GM21723 (cell line): Measurements from ENCODE around the gene IL17RD.
A peak's percentile ranks its signal among the peaks of the same experiment; 100 is the strongest.

Source experiments
- ATAC-seq: cut with Tn5 transposase; IDR thresholded peaks from one replicate; pipeline ENCODE4 v1.9.1; 2021; ENCODE audit warnings: mild to moderate bottlenecking, moderate library complexity; ENCODE audit not compliant: unreplicated experiment

IL17RD gene

DNA sequence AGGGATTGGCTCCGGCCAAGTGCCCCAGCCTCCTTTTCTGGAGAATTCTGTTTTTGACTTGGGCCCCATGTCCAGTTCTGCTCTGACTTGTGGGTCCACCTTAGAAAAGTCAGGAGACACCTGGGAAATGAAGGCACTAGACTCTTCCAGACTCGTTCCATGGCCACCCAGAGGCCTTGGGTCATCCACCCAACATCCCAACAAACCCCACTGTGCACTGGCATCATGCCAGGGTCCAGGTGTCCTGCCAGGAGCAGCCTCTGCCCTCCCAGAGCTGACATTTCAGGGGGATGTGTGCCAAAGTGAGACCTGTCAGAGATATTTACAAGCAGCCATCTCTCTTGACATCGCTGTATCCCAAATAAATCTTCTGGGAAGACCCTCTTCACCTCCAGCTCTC lies 91.5 kb downstream of the IL17RD start:
- no peak for ATAC-seq

GRCh38 chr3:57069503-57069902 lies 95.7 kb downstream of the IL17RD start:
- ATAC-seq = no peak

DNA sequence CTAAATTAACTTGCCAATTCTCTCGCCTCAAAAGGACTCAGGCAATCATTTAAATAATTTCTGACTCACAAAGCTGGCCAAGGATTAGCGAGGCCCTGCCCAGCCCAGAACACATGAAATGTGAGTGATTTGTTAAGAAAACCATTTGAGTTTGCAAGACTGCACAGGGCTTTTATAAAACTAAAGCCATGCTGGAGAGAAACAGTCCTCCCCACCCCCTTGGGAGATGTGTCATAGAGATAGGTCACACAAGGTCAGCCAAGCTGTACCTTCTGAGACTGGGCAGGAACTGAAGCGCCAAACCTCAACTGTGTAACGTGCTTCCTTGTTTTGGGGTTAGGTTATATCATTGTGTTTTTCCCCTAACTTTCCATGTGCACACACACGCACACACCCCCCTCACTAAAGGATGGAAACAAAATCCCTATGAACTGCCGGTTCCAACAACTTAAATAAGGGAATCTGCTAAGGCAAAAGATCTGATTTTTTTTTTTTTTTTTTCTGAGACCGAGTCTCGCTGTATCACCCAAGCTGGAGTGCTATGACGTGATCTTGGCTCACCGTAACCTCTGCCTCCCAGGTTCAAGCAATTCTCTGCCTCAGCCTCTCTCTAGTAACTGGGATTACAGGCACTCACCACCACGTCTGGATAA lies 96.6 kb downstream of the IL17RD start:
- peak; percentile 100 for ATAC-seq

DNA sequence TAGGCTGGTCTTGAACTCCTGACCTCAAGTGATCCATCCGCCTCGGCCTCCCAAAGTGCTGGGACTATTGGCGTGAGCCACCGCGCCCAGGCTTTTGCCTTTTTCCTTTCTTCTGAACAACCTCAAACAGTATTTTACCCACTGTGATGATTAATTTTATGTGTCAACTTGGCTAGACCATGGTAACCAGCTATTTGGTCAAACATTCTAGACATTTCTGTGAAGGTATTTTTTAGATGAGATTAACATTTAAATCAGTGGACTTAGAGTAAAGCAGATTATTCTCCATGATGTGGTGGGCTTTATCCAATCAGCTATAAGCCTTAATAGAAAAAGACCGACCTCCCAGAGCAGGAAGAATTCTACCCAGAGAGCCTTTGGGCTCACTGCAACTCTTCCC lies 98.7 kb downstream of the IL17RD start:
- ATAC-seq = no peak

DNA sequence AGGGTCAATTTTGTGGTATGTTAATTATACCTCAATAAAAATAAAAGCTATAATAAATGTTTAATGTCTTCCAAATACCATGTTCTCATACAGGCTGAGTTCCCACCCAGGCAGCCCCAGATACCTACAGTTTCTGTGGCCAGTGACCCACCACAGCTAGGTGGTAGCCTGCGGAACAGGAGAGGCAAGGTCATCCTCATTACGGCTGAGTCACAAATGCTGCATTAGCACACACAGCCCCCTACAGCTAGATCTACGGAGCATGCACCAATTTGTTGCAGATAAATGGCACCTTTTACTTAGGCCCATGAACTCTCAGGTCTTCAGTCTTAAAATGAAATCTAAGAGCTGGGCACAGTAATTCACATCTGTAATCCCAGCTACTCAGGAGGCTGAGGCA lies 99.6 kb downstream of the IL17RD start:
- no peak for ATAC-seq

DNA sequence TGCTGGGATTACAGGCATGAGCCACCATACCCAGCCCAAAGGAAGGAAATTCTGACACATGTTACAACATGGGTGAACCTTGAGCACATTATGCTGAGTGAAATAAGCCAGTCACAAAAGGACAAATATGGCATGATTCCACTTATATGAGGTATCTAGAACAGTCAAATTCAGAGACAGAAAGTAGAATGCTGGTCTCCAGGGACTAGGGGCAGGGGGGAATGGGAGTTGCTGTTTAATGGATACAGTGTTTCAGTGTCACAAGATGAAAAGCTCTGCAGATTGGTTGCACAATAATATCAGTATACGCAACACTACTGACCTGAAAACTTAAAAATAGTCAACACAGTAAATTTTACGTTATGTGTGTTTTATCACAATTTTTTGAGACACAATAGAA lies 100.6 kb downstream of the IL17RD start:
- ATAC-seq = no peak

GRCh38 chr3:57064001-57064400 lies 101.2 kb downstream of the IL17RD start:
- ATAC-seq = no peak

- ATAC-seq = no peak
Measured at GRCh38 chr3:57063032-57063431, 102.1 kb downstream of the IL17RD start.

DNA sequence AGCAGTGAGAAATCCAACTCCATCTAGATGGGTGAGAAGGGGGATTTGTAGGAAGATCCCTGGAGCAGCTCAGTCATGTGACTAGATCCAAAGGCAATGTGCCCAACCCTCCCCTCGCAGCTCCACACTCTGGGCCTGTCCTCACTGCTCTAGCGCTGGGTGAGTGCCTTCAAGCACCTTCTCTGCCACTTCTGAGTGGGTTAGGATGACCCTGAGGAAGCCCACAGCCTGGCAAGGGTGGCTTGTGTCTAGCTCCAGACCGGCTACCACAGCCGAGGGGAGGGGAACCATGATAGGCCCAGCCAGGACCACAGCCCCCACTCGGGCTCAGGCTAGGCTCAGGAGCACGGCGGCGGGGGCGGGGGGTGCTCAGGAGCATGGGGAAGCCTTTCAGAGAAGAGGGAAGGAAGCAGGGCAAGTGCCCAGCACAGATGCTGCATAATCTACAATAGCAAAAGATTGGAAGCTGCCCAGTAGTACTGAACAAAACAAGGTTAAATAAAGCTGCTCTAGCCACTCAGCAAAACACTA lies 103.0 kb downstream of the IL17RD start:
- ATAC-seq = no peak

DNA sequence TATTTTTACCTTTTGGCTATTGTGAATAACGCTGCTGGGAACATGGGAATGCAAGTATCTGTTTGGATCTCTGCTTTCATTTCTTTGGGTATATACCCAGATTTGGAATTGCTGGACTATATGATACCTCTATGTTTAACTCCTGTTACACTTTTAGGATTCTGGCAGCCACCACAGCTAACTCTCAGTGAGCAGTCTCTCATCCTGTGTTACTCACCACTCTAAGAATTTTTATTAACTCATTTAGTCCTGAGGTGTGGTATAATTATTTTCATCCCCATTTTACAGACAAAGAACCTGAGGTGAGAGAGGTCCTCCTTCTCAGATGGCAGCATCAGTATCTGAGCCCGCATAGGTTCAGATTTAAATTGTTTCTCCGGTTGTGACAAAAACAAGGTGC lies 103.6 kb downstream of the IL17RD start:
- ATAC-seq = no peak

- ATAC-seq = no peak
Measured at GRCh38 chr3:57060089-57060821, 104.9 kb downstream of the IL17RD start, which contains the start of gene SPATA12. Gene SPATA12 (plus strand): TSS chr3:57060664. CDS start chr3:57073695, 13,031 bp downstream.

DNA sequence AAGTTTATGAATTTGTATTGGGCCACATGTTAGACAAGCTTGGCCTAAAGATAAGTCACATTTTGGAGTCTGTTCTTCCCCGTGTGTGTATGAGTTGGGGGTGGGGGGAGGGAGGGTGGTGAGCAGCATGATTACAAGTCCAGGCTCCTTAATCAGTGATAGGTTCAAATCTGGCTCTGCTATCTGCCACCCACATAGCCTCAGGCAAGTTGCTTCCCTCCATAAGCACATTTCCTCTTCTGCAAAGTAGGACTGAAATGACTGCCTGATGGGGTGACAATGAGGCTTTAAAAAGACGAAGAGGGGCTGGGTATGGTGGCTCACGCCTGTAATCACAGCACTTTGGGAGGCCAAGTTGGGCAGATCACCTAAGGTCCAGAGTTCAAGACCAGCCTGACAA lies 105.7 kb downstream of the IL17RD start:
- ATAC-seq = no peak

DNA sequence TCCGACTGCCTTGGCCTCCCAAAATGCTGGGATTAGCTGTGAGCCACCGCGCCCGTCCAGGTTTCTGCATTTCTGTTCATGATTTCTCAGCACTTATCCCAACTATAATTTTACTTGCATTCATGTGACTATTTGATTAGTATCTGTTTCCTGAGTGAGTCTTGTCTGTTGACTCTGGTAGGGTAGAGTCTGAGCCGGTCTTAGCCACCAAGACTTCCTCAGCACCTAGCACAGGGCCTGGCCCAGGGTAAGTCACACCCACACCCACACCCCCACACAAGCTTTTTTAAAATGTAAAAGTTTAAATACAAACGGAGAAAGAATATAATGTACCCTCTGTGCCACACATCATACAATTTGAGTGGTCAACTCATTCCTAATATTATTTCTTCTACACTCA lies 107.8 kb downstream of the IL17RD start:
- ATAC-seq = no peak

DNA sequence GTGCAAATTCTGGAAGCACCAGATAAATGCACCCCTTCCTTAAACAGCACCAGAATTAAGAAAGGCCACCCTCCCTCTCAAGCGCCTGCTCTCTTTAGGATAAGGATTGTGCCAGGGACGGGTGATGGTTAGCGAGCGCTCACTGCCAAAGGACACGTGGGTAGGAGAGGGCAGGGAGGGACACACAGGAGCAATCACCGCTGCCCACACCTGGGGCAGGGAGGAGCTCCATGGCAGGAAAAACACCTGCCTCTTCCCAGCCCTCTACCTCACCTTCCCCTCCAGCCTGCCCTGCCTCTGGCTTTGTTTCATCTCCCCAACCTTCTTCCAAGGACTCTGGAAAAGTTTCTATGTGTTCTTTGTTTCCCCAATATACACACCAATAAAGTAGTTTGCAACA lies 112.0 kb downstream of the IL17RD start:
- no peak for ATAC-seq

GRCh38 chr3:57052662-57053061 lies 112.5 kb downstream of the IL17RD start:
- no peak for ATAC-seq

DNA sequence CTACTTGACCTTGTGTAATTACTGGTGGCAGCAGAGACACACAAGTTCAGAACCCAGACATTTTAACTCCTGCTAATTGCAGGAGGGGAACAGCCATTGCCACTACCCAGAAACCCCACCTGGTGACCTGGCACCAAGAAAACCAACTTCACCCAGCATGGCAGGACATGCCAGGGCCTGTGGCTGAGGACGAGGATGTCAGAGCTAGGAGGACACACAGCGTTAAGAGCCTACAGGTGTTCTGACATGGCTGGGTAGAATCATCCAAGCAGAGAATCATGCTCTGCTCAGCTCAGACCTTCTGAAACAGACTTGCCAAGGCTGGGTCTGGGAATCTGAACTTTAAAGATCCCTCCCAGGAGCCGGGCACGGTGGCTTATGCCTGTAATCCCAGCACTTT lies 116.4 kb downstream of the IL17RD start:
- ATAC-seq = no peak

DNA sequence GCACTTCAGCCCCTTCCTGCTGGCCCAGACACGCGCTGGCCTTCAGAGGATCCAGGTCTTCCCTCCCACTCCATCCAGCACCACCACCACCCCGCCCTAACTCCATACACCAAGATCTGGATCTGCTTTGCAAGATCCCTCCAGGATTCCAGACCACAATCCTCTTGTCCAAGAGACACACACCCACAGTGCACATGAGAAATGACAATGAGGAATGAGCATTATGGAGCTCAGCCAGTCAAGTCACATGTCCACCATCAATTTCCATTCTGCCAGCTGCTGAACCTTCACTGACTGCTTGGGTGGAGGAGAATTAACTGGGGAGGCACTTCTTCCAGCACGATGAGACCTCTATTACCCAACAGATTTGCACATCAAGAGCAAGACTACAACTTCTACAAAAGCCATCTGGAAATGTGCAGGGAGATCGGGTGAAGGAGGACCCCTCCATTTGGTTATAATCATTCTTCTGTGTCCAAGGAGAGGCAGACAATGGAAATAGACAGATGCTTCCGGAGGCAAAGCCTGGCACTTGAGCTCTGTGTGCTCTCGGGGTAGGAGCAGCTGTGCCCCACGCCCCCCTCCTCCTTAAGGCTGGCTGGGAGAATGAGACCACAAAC lies 117.0 kb downstream of the IL17RD start:
- no peak for ATAC-seq

DNA sequence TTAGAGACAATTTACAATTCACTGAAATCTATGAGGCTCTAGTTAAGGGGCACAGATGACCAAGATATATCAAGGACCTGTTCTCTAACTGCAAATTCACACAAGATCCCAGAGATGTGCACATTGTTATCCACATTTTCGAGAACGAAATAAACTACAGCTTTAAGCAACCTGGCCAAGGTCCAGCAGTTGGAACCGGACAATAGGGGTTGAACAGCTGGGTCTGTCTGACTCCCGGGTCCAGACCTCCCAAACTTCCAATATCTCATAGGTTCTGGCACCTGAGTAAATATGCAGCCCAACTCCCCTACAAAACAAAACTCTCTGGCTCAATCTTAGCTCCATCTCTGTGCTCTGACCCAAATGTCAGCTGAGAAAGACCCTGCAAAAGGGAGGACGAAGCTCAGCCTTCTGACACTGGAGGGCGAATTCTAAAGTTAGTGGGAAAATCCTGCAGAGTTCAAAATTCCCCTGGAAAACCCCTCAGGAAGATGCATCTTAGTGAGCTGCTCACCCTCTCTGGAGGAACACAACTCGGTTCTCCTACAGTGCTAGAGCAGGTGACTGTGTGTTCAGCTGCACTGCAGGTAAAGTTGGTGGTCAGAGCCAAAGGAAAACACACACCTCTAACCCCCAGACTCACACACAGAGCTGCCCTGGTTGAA lies 118.9 kb downstream of the IL17RD start:
- ATAC-seq = no peak

GRCh38 chr3:57043518-57043917 lies 121.6 kb downstream of the IL17RD start:
- no peak for ATAC-seq

- ATAC-seq = no peak
Measured at GRCh38 chr3:57041674-57042073, 123.5 kb downstream of the IL17RD start.
